Measurements from ENCODE around the gene EIF5A.

Gene EIF5A

DNA sequence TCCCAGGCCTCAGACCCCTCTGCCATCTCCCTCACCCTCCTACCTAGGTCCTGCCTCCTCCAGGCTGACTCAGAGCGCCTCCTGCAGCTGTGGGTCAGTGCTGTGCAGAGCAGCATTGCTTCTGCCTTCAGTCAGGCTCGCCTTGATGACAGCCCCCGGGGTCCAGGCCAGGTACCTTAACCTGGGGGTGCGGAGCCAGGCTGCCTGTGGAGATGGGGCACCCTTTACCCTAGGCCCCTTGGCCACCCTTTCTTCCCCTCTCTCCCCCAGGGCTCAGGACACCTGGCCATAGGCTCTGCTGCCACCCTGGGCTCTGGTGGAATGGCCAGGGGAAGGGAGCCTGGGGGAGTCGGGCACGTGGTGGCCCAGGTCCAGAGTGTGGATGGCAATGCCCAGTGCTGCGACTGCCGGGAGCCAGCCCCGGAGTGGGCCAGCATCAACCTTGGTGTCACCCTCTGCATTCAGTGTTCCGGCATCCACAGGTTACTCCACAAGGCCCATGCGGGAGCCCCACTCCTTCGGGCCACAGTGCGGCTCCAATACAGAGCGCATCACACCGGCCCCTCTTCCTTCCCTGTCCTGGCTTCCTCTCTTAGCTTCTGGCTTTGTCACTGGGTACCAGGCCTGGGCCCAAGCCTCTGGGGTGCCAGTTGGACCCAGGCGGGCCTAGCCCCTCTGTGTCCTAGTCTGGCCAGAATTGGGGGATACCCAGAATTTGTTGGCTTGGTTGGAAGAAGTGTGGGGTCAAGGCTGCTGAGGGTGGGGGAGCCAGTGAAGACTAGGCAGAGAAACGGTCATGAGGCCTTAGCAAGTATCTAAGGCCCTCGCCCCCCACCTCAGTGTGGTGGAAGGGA is 39.6 kb downstream of the EIF5A start:
- 89% methylated on average over 18 of the region's 18 CpGs for WGBS
- H2AK5ac ChIP-seq (ENCODE audit: low read length, severe bottlenecking): no peak overlapping the region
- H3K9me3 ChIP-seq (ENCODE audit: control insufficient read depth, low read length): no peaks in the 10 kb centered on the region
- H4K8ac ChIP-seq (ENCODE audit: low read length): no peak overlapping the region
- H4K91ac ChIP-seq (ENCODE audit: low read length): peak overlapping the region; percentile 1
- no peak overlapping the region for H2BK120ac ChIP-seq (ENCODE audit: low read depth, low read length)
- peaks cover 11% of the 10 kb centered on the region for H3K4me1 ChIP-seq (ENCODE audit: control insufficient read depth, insufficient read depth, low read depth, low read length)
- no peak overlapping the region for H3K23ac ChIP-seq (ENCODE audit: low read length in 2 of 2)
- no peak overlapping the region for H2BK12ac ChIP-seq (ENCODE audit: low read length in 2 of 2)
- no peak overlapping the region for H3K18ac ChIP-seq (ENCODE audit: low read depth in 1 of 2, low read length in 2 of 2)
- peaks cover 21 to 32% of the 10 kb centered on the region in 2 experiments for H3K27me3 ChIP-seq (ENCODE audit: control insufficient read depth in 1 of 2, insufficient read depth in 1 of 2, low read length in 2 of 2)
- no peak overlapping the region for H3K4me3 ChIP-seq (ENCODE audit: insufficient read depth in 1 of 2, low read depth in 1 of 2, low read length in 2 of 2)
- H2BK15ac ChIP-seq (ENCODE audit: low read depth, poor library complexity, severe bottlenecking): no peak overlapping the region
- H3K4ac ChIP-seq (ENCODE audit: low read depth in 1 of 2, low read length in 2 of 2): no peak overlapping the region
- no peak overlapping the region for H3K14ac ChIP-seq (ENCODE audit: low read length in 2 of 2)
- no peak overlapping the region for H3K4me2 ChIP-seq (ENCODE audit: low read length, poor library complexity, severe bottlenecking)
- H2BK5ac ChIP-seq (ENCODE audit: low read depth, low read length, poor library complexity, severe bottlenecking): no peak overlapping the region
- H3K36me3 ChIP-seq (ENCODE audit: control insufficient read depth in 1 of 2, insufficient read depth in 2 of 2, low read depth in 1 of 2, low read length in 2 of 2): no peaks in the 10 kb centered on the region
- DNase-seq: no peak
- H3K27ac ChIP-seq (ENCODE audit: low read length, poor library complexity, severe bottlenecking): no peak overlapping the region
- H3K9ac ChIP-seq (ENCODE audit: low read length): no peak overlapping the region
- peaks cover 5% of the 10 kb centered on the region for H3K79me1 ChIP-seq (replicated peaks; ENCODE audit: low read length, poor library complexity, severe bottlenecking)
- H2AFZ ChIP-seq (ENCODE audit: low read depth, low read length): no peak overlapping the region

DNA sequence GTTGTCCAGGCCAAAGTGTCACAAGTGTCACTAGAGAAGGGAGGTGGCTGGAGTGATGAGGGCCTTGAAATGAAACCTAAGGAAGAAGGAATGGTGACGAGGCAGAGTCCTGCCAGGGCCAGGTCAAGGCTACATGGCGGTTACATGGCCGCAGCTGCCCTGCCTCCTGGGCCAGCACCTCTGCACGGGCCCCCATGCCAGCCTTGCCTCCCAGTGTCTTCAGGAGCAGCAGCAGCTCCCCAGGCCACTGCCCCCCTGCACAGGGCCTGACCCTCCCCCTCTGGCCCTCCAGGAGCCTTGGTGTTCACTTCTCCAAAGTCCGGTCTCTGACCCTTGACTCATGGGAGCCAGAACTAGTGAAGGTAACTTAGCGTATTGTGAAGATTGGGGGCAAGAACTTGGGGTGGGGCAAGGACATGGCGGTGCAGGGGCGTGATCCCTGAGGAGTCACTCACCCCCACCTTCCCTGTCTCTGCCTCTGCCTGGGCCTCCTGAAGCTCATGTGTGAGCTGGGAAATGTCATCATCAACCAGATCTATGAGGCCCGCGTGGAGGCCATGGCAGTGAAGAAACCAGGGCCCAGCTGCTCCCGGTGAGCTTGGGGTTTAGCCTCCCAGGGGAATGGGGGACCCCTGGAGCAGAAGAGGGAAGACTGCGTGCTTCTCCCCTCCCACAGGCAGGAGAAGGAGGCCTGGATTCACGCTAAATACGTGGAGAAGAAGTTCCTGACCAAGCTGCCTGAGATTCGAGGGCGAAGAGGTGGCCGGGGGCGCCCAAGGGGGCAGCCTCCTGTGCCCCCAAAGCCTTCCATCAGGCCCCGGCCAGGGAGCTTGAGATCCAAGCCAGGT is 40.4 kb downstream of the EIF5A start:
- Histone ChIP-seq H3K36me3 (ENCODE audit: control insufficient read depth in 1 of 2, insufficient read depth in 2 of 2, low read depth in 1 of 2, low read length in 2 of 2) (no peaks in the 10 kb centered on the region), H2AK5ac (ENCODE audit: low read length, severe bottlenecking) (no peak overlapping the region), H3K4me3 (ENCODE audit: insufficient read depth in 1 of 2, low read depth in 1 of 2, low read length in 2 of 2) (no peak overlapping the region), H3K18ac (ENCODE audit: low read depth in 1 of 2, low read length in 2 of 2) (no peak overlapping the region), H3K27me3 (ENCODE audit: control insufficient read depth in 1 of 2, insufficient read depth in 1 of 2, low read length in 2 of 2) (peaks cover 21 to 26% of the 10 kb centered on the region in 2 experiments), H3K79me1 (replicated peaks; ENCODE audit: low read length, poor library complexity, severe bottlenecking) (peaks cover 8% of the 10 kb centered on the region), H2AFZ (ENCODE audit: low read depth, low read length) (no peak overlapping the region), H3K14ac (ENCODE audit: low read length in 2 of 2) (no peak overlapping the region), H3K4ac (ENCODE audit: low read depth in 1 of 2, low read length in 2 of 2) (no peak overlapping the region), H3K9ac (ENCODE audit: low read length) (peak overlapping the region; percentile 62), H2BK120ac (ENCODE audit: low read depth, low read length) (no peak overlapping the region), H3K9me3 (ENCODE audit: control insufficient read depth, low read length) (no peaks in the 10 kb centered on the region), H3K27ac (ENCODE audit: low read length, poor library complexity, severe bottlenecking) (no peak overlapping the region), H4K8ac (ENCODE audit: low read length) (no peak overlapping the region), H2BK5ac (ENCODE audit: low read depth, low read length, poor library complexity, severe bottlenecking) (no peak overlapping the region), H3K23ac (ENCODE audit: low read length in 2 of 2) (no peak overlapping the region), H3K4me2 (ENCODE audit: low read length, poor library complexity, severe bottlenecking) (no peak overlapping the region), H3K4me1 (ENCODE audit: control insufficient read depth, insufficient read depth, low read depth, low read length) (peaks cover 15% of the 10 kb centered on the region), H4K91ac (ENCODE audit: low read length) (no peak overlapping the region), H2BK15ac (ENCODE audit: low read depth, poor library complexity, severe bottlenecking) (no peak overlapping the region), H2BK12ac (ENCODE audit: low read length in 2 of 2) (no peak overlapping the region)
- 89% methylated on average over 18 of the region's 19 CpGs for WGBS
- no peak for DNase-seq

DNA sequence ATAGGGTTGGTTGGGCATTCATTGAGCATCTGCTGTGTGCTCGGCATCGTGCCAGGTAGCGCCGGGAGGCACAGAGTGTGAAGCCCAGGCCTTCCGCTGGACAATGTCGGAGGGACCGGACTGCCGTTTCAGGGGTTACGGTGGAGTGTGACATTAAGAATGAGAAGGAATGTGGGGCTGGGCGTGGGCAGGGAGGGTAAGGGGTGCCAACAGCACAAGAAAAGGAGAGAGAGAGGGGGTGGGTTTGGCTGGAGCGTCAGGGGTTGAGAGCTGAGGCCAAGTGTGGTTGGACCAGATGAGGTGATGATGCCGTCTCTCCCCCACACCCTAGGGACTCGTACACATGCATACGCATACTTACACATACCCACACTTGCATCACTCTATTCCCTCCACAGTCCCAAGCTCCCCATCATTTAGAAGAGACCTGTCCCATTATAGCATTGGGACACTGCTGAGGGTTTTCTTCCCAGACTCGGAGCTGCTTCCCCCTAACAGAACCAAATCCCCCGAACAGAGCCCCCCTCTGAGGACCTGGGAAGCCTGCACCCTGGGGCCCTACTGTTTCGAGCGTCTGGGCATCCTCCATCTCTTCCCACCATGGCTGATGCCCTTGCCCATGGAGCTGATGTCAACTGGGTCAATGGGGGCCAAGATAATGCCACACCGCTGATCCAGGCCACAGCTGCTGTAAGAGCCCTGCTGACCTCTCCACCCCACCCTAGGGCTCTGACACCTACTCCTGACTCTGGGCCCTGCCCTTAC is 41.2 kb downstream of the EIF5A start:
- Histone ChIP-seq H3K23ac (ENCODE audit: low read length in 2 of 2) (no peak overlapping the region), H3K4me1 (ENCODE audit: control insufficient read depth, insufficient read depth, low read depth, low read length) (peaks cover 23% of the 10 kb centered on the region), H4K91ac (ENCODE audit: low read length) (peak overlapping the region; percentile 34), H3K79me1 (replicated peaks; ENCODE audit: low read length, poor library complexity, severe bottlenecking) (peaks cover 14% of the 10 kb centered on the region), H3K9me3 (ENCODE audit: control insufficient read depth, low read length) (no peaks in the 10 kb centered on the region), H3K18ac (ENCODE audit: low read depth in 1 of 2, low read length in 2 of 2) (no peak overlapping the region), H2AFZ (ENCODE audit: low read depth, low read length) (no peak overlapping the region), H2BK15ac (ENCODE audit: low read depth, poor library complexity, severe bottlenecking) (peak overlapping the region; percentile 82), H3K4ac (ENCODE audit: low read depth in 1 of 2, low read length in 2 of 2) (no peak overlapping the region), H3K4me2 (ENCODE audit: low read length, poor library complexity, severe bottlenecking) (no peak overlapping the region), H3K27me3 (ENCODE audit: control insufficient read depth in 1 of 2, insufficient read depth in 1 of 2, low read length in 2 of 2) (peaks cover 14 to 18% of the 10 kb centered on the region in 2 experiments), H4K8ac (ENCODE audit: low read length) (peak overlapping the region; percentile 32), H2BK5ac (ENCODE audit: low read depth, low read length, poor library complexity, severe bottlenecking) (no peak overlapping the region), H2BK120ac (ENCODE audit: low read depth, low read length) (no peak overlapping the region), H3K9ac (ENCODE audit: low read length) (peak overlapping the region; percentile 62), H2AK5ac (ENCODE audit: low read length, severe bottlenecking) (no peak overlapping the region), H3K27ac (ENCODE audit: low read length, poor library complexity, severe bottlenecking) (no peak overlapping the region), H3K36me3 (ENCODE audit: control insufficient read depth in 1 of 2, insufficient read depth in 2 of 2, low read depth in 1 of 2, low read length in 2 of 2) (no peaks in the 10 kb centered on the region), H3K14ac (ENCODE audit: low read length in 2 of 2) (no peak overlapping the region), H3K4me3 (ENCODE audit: insufficient read depth in 1 of 2, low read depth in 1 of 2, low read length in 2 of 2) (peak overlapping the region in 1 of 2 experiments; percentile 44), H2BK12ac (ENCODE audit: low read length in 2 of 2) (no peak overlapping the region)
- WGBS: 92% methylated on average over 18 of the region's 19 CpGs
- DNase-seq: no peak
